C4-2B (cell line): ENCODE data around the gene SERPINB1.
"Not testable (repeated sequence)": the region's sequence is repeated elsewhere in the genome, so short reads cannot be mapped to it uniquely, and the experiment has no call there.

ENCODE experiments used
- H3K27ac ChIP-seq: fragments of 450-650 bp; 2 replicates; pipeline ENCODE4 v1.5.1; 2017
- CTCF ChIP-seq: fragments of 450-650 bp; conservative IDR thresholded peaks from 2 replicates; pipeline ENCODE4 v1.5.1; 2017; ENCODE audit warnings: mild to moderate bottlenecking
- ZFX ChIP-seq: fragments of 450-650 bp; IDR thresholded peaks from 2 replicates; pipeline ENCODE4 v1.6.1; 2017

The SERPINB1 gene

GRCh38 chr6:2863901-2864300 is 22.2 kb upstream of the SERPINB1 start:
- TF ChIP-seq ZFX, result no peak
- no peak for TF ChIP-seq CTCF
- H3K27ac ChIP-seq, result 0 out of 2 replicates have a peak overlapping the region, but pooled peaks have one; percentile 8

GRCh38 chr6:2862712-2863181 is 21.1 kb upstream of the SERPINB1 start:
- TF ChIP-seq CTCF, result no peak
- no peak for TF ChIP-seq ZFX
- H3K27ac ChIP-seq, result no peak overlapping the region

- TF ChIP-seq ZFX, result no peak
- H3K27ac ChIP-seq, result no peak overlapping the region
These were observed 20.1 kb upstream of the SERPINB1 start for GRCh38 chr6:2861822-2862164.

- no peak overlapping the region for H3K27ac ChIP-seq
- no peak for TF ChIP-seq ZFX
- TF ChIP-seq CTCF, result no peak
These were observed 19.6 kb upstream of the SERPINB1 start for GRCh38 chr6:2861060-2861821.

- H3K27ac ChIP-seq, result not testable (repeated sequence)
These were observed 19.0 kb upstream of the SERPINB1 start for GRCh38 chr6:2860706-2861059.

GRCh38 chr6:2859798-2860705 is 18.4 kb upstream of the SERPINB1 start:
- H3K27ac ChIP-seq, result not testable (repeated sequence)

- TF ChIP-seq ZFX (no peak), CTCF (no peak)
- H3K27ac ChIP-seq, result no peak overlapping the region
These were observed 17.6 kb upstream of the SERPINB1 start for GRCh38 chr6:2859185-2859700.

- TF ChIP-seq ZFX (no peak), CTCF (no peak)
- no peak overlapping the region for H3K27ac ChIP-seq
These were observed 16.1 kb upstream of the SERPINB1 start for GRCh38 chr6:2857580-2858337.
